T1000 (cell line): ENCODE data around the gene SEMA5B.

Experiments used
- DNase-seq: peaks from one replicate; lab custom pipeline; 2025; ENCODE audit warnings: mixed read lengths; lab: John Stamatoyannopoulos, UW

SEMA5B gene

GRCh38 chr3:122973893-122974615 is 53.5 kb downstream of the SEMA5B start:
- no peak for DNase-seq

- DNase-seq = no peak
Observed at GRCh38 chr3:122972141-122972540, 55.4 kb downstream of the SEMA5B start.

- no peak for DNase-seq
Observed at GRCh38 chr3:122969585-122970469, 57.7 kb downstream of the SEMA5B start.

GRCh38 chr3:122967765-122968164 is 59.8 kb downstream of the SEMA5B start:
- no peak for DNase-seq

- DNase-seq = no peak
Observed at GRCh38 chr3:122967356-122967755, 60.2 kb downstream of the SEMA5B start.

GRCh38 chr3:122966045-122966444 is 61.5 kb downstream of the SEMA5B start:
- no peak for DNase-seq

- no peak for DNase-seq
Observed at GRCh38 chr3:122964811-122965210, 62.8 kb downstream of the SEMA5B start.

- no peak for DNase-seq
Observed at GRCh38 chr3:122962149-122962548, 65.4 kb downstream of the SEMA5B start.

GRCh38 chr3:122961146-122961545 is 66.4 kb downstream of the SEMA5B start:
- DNase-seq = no peak

- DNase-seq = no peak
Observed at GRCh38 chr3:122960652-122961051, 66.9 kb downstream of the SEMA5B start.

GRCh38 chr3:122959339-122959738 is 68.2 kb downstream of the SEMA5B start:
- DNase-seq = no peak

- DNase-seq = no peak
Observed at GRCh38 chr3:122957707-122958689, 69.6 kb downstream of the SEMA5B start.

- no peak for DNase-seq
Observed at GRCh38 chr3:122956693-122957455, 70.7 kb downstream of the SEMA5B start.

- DNase-seq = no peak
Observed at GRCh38 chr3:122955916-122956692, 71.5 kb downstream of the SEMA5B start.

GRCh38 chr3:122952520-122952919 is 75.0 kb downstream of the SEMA5B start:
- no peak for DNase-seq

GRCh38 chr3:122948408-122948807 is 79.2 kb downstream of the SEMA5B start:
- no peak for DNase-seq

GRCh38 chr3:122947738-122948137 is 79.8 kb downstream of the SEMA5B start:
- no peak for DNase-seq

- DNase-seq = no peak
Observed at GRCh38 chr3:122947196-122947595, 80.4 kb downstream of the SEMA5B start.

GRCh38 chr3:122946185-122946584 is 81.4 kb downstream of the SEMA5B start:
- DNase-seq = no peak

GRCh38 chr3:122945230-122945629 is 82.3 kb downstream of the SEMA5B start:
- no peak for DNase-seq
